Upper lobe of left lung (tissue), 4 donors: ENCODE data around the gene NFIX.

Experiments
- CTCF ChIP-seq, 6 experiments: fragments of 450-650 bp in 4 of 6; fragments of 200-600 bp in 2 of 6; sonication (generic) in 2 of 6; IDR thresholded peaks; one replicate each; pipeline ENCODE4 v1.5.1; 2016 to 2019; ENCODE audit warnings: antibody characterized with exemption in 6 of 6
- EP300 ChIP-seq, 4 donors: sonication (generic); formaldehyde crosslinking; IDR thresholded peaks; one replicate each; pipeline ENCODE4 v1.5.1; 2017; ENCODE audit warnings: antibody characterized with exemption in 4 of 4, control low read depth in 2 of 4
- POLR2A ChIP-seq, 4 donors: fragments of 450-650 bp; IDR thresholded peaks; one replicate each; pipeline ENCODE4 v1.5.1; 2016 to 2017; ENCODE audit warnings: antibody characterized with exemption in 4 of 4, mild to moderate bottlenecking in 2 of 4
- POLR2AphosphoS5 ChIP-seq, 2 donors: sonication (generic); formaldehyde crosslinking; IDR thresholded peaks; one replicate each; pipeline ENCODE4 v1.5.1; 2017; ENCODE audit warnings: antibody characterized with exemption in 2 of 2

GRCh38 chr19:13066933-13067807 is 71.9 kb downstream of the NFIX start:
- TF ChIP-seq CTCF (IDR thresholded peaks at IDR 0.05) (no peak), POLR2A (IDR thresholded peaks at IDR 0.05) (no peak), POLR2AphosphoS5 (IDR thresholded peaks at IDR 0.05) (no peak), EP300 (IDR thresholded peaks at IDR 0.05) (no peak)
